C4-2B (cell line): ENCODE measurements around the gene TEKT3.

Source experiments
- H3K27ac ChIP-seq: fragments of 450-650 bp; 2 replicates; pipeline ENCODE4 v1.5.1; 2017
- ZFX ChIP-seq: fragments of 450-650 bp; IDR thresholded peaks from 2 replicates; pipeline ENCODE4 v1.6.1; 2017
- TF ChIP-seq, protein P1 (sequence below): fragments of 450-650 bp; conservative IDR thresholded peaks from 2 replicates; pipeline ENCODE4 v1.5.1; 2017; ENCODE audit warnings: mild to moderate bottlenecking

TEKT3 gene

DNA sequence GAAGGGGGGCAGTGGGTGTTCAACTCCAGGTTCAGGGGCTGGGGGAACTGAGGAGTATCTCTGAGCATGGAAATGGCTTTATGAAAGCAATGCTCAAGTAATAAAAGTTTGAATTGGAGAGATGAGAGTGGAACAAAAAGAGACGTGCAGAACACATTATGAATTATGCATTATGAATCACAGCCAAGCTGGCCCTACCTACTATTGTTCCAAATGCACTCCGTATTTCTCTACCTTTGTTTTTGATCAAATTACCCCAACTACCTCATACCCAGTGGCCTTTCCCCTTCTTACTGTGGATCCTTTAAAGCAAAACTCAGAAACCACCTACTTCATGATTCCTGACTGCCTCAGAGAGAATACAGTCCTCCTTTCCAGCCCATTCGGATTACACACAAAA is 38.1 kb downstream of the TEKT3 start:
- TF ChIP-seq, protein P1, sequence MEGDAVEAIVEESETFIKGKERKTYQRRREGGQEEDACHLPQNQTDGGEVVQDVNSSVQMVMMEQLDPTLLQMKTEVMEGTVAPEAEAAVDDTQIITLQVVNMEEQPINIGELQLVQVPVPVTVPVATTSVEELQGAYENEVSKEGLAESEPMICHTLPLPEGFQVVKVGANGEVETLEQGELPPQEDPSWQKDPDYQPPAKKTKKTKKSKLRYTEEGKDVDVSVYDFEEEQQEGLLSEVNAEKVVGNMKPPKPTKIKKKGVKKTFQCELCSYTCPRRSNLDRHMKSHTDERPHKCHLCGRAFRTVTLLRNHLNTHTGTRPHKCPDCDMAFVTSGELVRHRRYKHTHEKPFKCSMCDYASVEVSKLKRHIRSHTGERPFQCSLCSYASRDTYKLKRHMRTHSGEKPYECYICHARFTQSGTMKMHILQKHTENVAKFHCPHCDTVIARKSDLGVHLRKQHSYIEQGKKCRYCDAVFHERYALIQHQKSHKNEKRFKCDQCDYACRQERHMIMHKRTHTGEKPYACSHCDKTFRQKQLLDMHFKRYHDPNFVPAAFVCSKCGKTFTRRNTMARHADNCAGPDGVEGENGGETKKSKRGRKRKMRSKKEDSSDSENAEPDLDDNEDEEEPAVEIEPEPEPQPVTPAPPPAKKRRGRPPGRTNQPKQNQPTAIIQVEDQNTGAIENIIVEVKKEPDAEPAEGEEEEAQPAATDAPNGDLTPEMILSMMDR, result no peak
- no peak for TF ChIP-seq ZFX
- H3K27ac ChIP-seq, result no peak overlapping the region

GRCh38 chr17:15301845-15302244 is 39.6 kb downstream of the TEKT3 start:
- TF ChIP-seq ZFX, result no peak
- TF ChIP-seq, protein P1, result no peak
- H3K27ac ChIP-seq, result no peak overlapping the region

- no peak overlapping the region for H3K27ac ChIP-seq
- TF ChIP-seq, protein P1, result no peak
- TF ChIP-seq ZFX, result no peak
These were observed 43.2 kb downstream of the TEKT3 start for GRCh38 chr17:15298176-15298575.

- no peak overlapping the region for H3K27ac ChIP-seq
- TF ChIP-seq, protein P1, result no peak
- TF ChIP-seq ZFX, result no peak
These were observed 47.8 kb downstream of the TEKT3 start for GRCh38 chr17:15293558-15293957.

- no peak for TF ChIP-seq ZFX
- TF ChIP-seq, protein P1, result no peak
- no peak overlapping the region for H3K27ac ChIP-seq
These were observed 49.6 kb downstream of the TEKT3 start for GRCh38 chr17:15291674-15292361.

- H3K27ac ChIP-seq, result no peak overlapping the region
These were observed 50.8 kb downstream of the TEKT3 start for GRCh38 chr17:15290605-15291004.

More at GRCh38 chr17:15290605-15291004, 50.8 kb downstream of the TEKT3 start:
- no peak for TF ChIP-seq ZFX
- TF ChIP-seq, protein P1, result no peak
